Measurements from ENCODE around the gene DNMT1. TPM values are rescaled to one million over a fixed set of nuclear protein-coding genes. Genes with fewer than 3 reads are reported as not detected.

Gene DNMT1
- total and polyA plus RNA-seq, 8 donors, result 16.6 to 92.0 (median 44.8) TPM

- DNase-seq, result no peak
- H3K4me3 ChIP-seq, result no peak overlapping the region
- peaks cover 0 to 6% (median 3%) of the 10 kb centered on the region in 4 donors for H3K9me3 ChIP-seq
- no peaks in the 10 kb centered on the region for H3K4me1 ChIP-seq
- no peak for TF ChIP-seq POLR2A (IDR thresholded peaks at IDR 0.05)
- TF ChIP-seq CTCF (IDR thresholded peaks at IDR 0.05), result no peak
- TF ChIP-seq EP300 (IDR thresholded peaks at IDR 0.05), result no peak
- TF ChIP-seq POLR2AphosphoS5 (IDR thresholded peaks at IDR 0.05), result no peak
- no peaks in the 10 kb centered on the region for H3K27me3 ChIP-seq
- intact Hi-C loops (cut with DNase I; ENCODE audit: low total_unique reads), result no loop called here
- H3K36me3 ChIP-seq, result no peaks in the 10 kb centered on the region
- H3K27ac ChIP-seq, result no peak overlapping the region
- WGBS, 5 donors, result 56 to 63% (median 58%) methylated on average over 4 of the region's 4 CpGs
These were observed 14.6 kb upstream of the DNMT1 start for GRCh38 chr19:10209315-10209714.

- H3K36me3 ChIP-seq, result no peaks in the 10 kb centered on the region
- no peak for DNase-seq
- WGBS, 5 donors, result 82 to 100% (median 96%) methylated on average over 1 of the region's 1 CpG
- H3K9me3 ChIP-seq, result peaks cover 0 to 6% (median 3%) of the 10 kb centered on the region in 4 donors
- H3K4me1 ChIP-seq, result no peaks in the 10 kb centered on the region
- TF ChIP-seq POLR2AphosphoS5 (IDR thresholded peaks at IDR 0.05) (no peak), CTCF (IDR thresholded peaks at IDR 0.05) (no peak), POLR2A (IDR thresholded peaks at IDR 0.05) (no peak), EP300 (IDR thresholded peaks at IDR 0.05) (no peak)
- H3K4me3 ChIP-seq, result no peak overlapping the region
- intact Hi-C loops (cut with DNase I; ENCODE audit: low total_unique reads), result no loop called here
- no peak overlapping the region for H3K27ac ChIP-seq
- no peaks in the 10 kb centered on the region for H3K27me3 ChIP-seq
These were observed 12.3 kb upstream of the DNMT1 start for GRCh38 chr19:10207026-10207425.

GRCh38 chr19:10206226-10206885, 11.6 kb upstream of the DNMT1 start:
- no peak for DNase-seq
- Histone ChIP-seq H3K36me3 (no peaks in the 10 kb centered on the region), H3K4me1 (no peaks in the 10 kb centered on the region), H3K9me3 (peaks cover 0 to 6% (median 3%) of the 10 kb centered on the region in 4 donors), H3K4me3 (no peak overlapping the region), H3K27ac (no peak overlapping the region), H3K27me3 (no peaks in the 10 kb centered on the region)
- no peak for TF ChIP-seq POLR2A (IDR thresholded peaks at IDR 0.05)
- no peak for TF ChIP-seq CTCF (IDR thresholded peaks at IDR 0.05)
- no peak for TF ChIP-seq EP300 (IDR thresholded peaks at IDR 0.05)
- TF ChIP-seq POLR2AphosphoS5 (IDR thresholded peaks at IDR 0.05), result no peak
- 67 to 83% (median 80%) methylated on average over 9 to 10 of the region's 10 CpGs for WGBS, 5 donors
- intact Hi-C loops (cut with DNase I; ENCODE audit: low total_unique reads), result no loop called here

GRCh38 chr19:10205636-10206035, 10.9 kb upstream of the DNMT1 start:
- H3K9me3 ChIP-seq, result peaks cover 0 to 6% (median 3%) of the 10 kb centered on the region in 4 donors
- intact Hi-C loops (cut with DNase I; ENCODE audit: low total_unique reads), result no loop called here
- H3K27ac ChIP-seq, result no peak overlapping the region
- no peak overlapping the region for H3K4me3 ChIP-seq
- no peaks in the 10 kb centered on the region for H3K27me3 ChIP-seq
- no peak for DNase-seq
- no peak for TF ChIP-seq POLR2AphosphoS5 (IDR thresholded peaks at IDR 0.05)
- TF ChIP-seq POLR2A (IDR thresholded peaks at IDR 0.05), result no peak
- no peak for TF ChIP-seq CTCF (IDR thresholded peaks at IDR 0.05)
- no peak for TF ChIP-seq EP300 (IDR thresholded peaks at IDR 0.05)
- 80 to 87% (median 84%) methylated on average over 4 of the region's 4 CpGs for WGBS, 5 donors
- H3K36me3 ChIP-seq, result no peaks in the 10 kb centered on the region
- H3K4me1 ChIP-seq, result no peaks in the 10 kb centered on the region
